ENCODE data around the gene ITGAL. TPM values are rescaled to one million over a fixed set of nuclear protein-coding genes. Genes with fewer than 3 reads are reported as not detected.
A peak's percentile ranks its signal among the peaks of the same experiment; 100 is the strongest.

The ITGAL gene
- total and polyA plus RNA-seq, 2 of the 13 experiments (the other 11 are each of a cell fraction or from before 2014, with no cell fraction given) = 0.86 to 1.2 TPM

GRCh38 chr16:30541502-30542329 lies 69.2 kb downstream of the ITGAL start (continued):
- TF ChIP-seq, protein P1, sequence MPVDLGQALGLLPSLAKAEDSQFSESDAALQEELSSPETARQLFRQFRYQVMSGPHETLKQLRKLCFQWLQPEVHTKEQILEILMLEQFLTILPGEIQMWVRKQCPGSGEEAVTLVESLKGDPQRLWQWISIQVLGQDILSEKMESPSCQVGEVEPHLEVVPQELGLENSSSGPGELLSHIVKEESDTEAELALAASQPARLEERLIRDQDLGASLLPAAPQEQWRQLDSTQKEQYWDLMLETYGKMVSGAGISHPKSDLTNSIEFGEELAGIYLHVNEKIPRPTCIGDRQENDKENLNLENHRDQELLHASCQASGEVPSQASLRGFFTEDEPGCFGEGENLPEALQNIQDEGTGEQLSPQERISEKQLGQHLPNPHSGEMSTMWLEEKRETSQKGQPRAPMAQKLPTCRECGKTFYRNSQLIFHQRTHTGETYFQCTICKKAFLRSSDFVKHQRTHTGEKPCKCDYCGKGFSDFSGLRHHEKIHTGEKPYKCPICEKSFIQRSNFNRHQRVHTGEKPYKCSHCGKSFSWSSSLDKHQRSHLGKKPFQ (CRISPR knock-in tag; IDR thresholded peaks at IDR 0.05; ENCODE audit: insufficient replicate concordance) = no peak
- TF ChIP-seq MLX (CRISPR knock-in tag; IDR thresholded peaks at IDR 0.05) (no peak), ISL2 (CRISPR knock-in tag; IDR thresholded peaks at IDR 0.05) (0 out of 2 replicates have a peak, but pooled peaks have one; percentile 41), SIX1 (CRISPR knock-in tag; IDR thresholded peaks at IDR 0.05; ENCODE audit: borderline replicate concordance) (no peak), ZNF883 (CRISPR knock-in tag; IDR thresholded peaks at IDR 0.05; ENCODE audit: not compliant biosample characterization) (no peak), SOX5 (CRISPR knock-in tag; IDR thresholded peaks at IDR 0.05; ENCODE audit: borderline replicate concordance) (peak; percentile 25; the same call in 1 of the 2 replicates), SPEN (CRISPR knock-in tag; IDR thresholded peaks at IDR 0.05; ENCODE audit: low read depth) (peak; percentile 45), ZNF556 (CRISPR knock-in tag; IDR thresholded peaks at IDR 0.05; ENCODE audit: borderline replicate concordance) (0 out of 2 replicates have a peak, but pooled peaks have one; percentile 17), ARNTL (CRISPR knock-in tag; IDR thresholded peaks at IDR 0.05) (peak; percentile 55; the same call in 1 of the 2 replicates), ZNF564 (CRISPR knock-in tag; IDR thresholded peaks at IDR 0.05) (peak; percentile 8; the same call in 1 of the 2 replicates), ZFX (CRISPR knock-in tag; IDR thresholded peaks at IDR 0.05; ENCODE audit: low read depth) (peak; percentile 50), MAZ (IDR thresholded peaks at IDR 0.05; ENCODE audit: borderline replicate concordance, low read depth, low read length) (no peak), MAZ (CRISPR knock-in tag; IDR thresholded peaks at IDR 0.05; ENCODE audit: low read depth) (0 out of 2 replicates have a peak, but pooled peaks have one; percentile 2), STAG1 (CRISPR knock-in tag; IDR thresholded peaks at IDR 0.05) (no peak), ZNF20 (CRISPR knock-in tag; IDR thresholded peaks at IDR 0.05) (no peak), CEBPZ (IDR thresholded peaks at IDR 0.05; ENCODE audit: low read length) (no peak), CREB1 (IDR thresholded peaks at IDR 0.05) (no peak), CREB1 (CRISPR knock-in tag; IDR thresholded peaks at IDR 0.05) (peak; percentile 61; the same call in 1 of the 2 replicates), ZNF430 (CRISPR knock-in tag; IDR thresholded peaks at IDR 0.05) (peak; percentile 23; the same call in 1 of the 2 replicates), ZNF281 (CRISPR knock-in tag; IDR thresholded peaks at IDR 0.05; ENCODE audit: borderline replicate concordance) (peak; percentile 33; the same call in 1 of the 2 replicates)
